HEK293T (cell line): Measurements from ENCODE around the gene SERBP1.
"Not testable (repeated sequence)": the region's sequence is repeated elsewhere in the genome, so short reads cannot be mapped to it uniquely, and the experiment has no call there.

ENCODE experiments used
- CTCF ChIA-PET: fragments of 350-600 bp; formaldehyde crosslinking; extraction: SDS; loops from one replicate; lab custom pipeline; 2021; ENCODE audit warnings: antibody characterized with exemption, inconsistent platforms; lab: Yijun Ruan, JAX
- POLR2A ChIA-PET: fragments of 350-600 bp; formaldehyde crosslinking; extraction: SDS; loops from one replicate; lab custom pipeline; 2020; ENCODE audit warnings: antibody characterized with exemption, inconsistent platforms; lab: Yijun Ruan, JAX
- DNase-seq: peaks from one replicate; pipeline ENCODE4 v3.0.0; 2012; ENCODE audit warnings: mixed read lengths; ENCODE audit errors: extremely low spot score
- ARNT ChIP-seq: fragments of 450-650 bp; IDR thresholded peaks from 2 replicates; pipeline ENCODE4 v1.6.1; 2017; ENCODE audit warnings: mild to moderate bottlenecking
- BHLHE40 ChIP-seq: fragments of 450-650 bp; IDR thresholded peaks from 2 replicates; pipeline ENCODE4 v1.6.1; 2016; ENCODE audit warnings: mild to moderate bottlenecking, moderate library complexity, borderline replicate concordance
- CTBP1 ChIP-seq: fragments of 450-650 bp; IDR thresholded peaks from 2 replicates; pipeline ENCODE4 v1.6.1; 2016; ENCODE audit warnings: borderline replicate concordance
- ELF4 ChIP-seq: fragments of 450-650 bp; IDR thresholded peaks from 2 replicates; pipeline ENCODE4 v1.6.1; 2017; ENCODE audit warnings: antibody characterized with exemption
- FOXA1 ChIP-seq: fragments of 450-650 bp; IDR thresholded peaks from 2 replicates; pipeline ENCODE4 v1.6.1; 2016; ENCODE audit warnings: mild to moderate bottlenecking
- FOXK2 ChIP-seq: fragments of 450-650 bp; IDR thresholded peaks from 2 replicates; pipeline ENCODE4 v1.6.1; 2016; ENCODE audit warnings: mild to moderate bottlenecking
- FOXM1 ChIP-seq: fragments of 450-650 bp; IDR thresholded peaks from 2 replicates; pipeline ENCODE4 v1.6.1; 2017; ENCODE audit warnings: mild to moderate bottlenecking, borderline replicate concordance
- HDGF ChIP-seq: fragments of 450-650 bp; IDR thresholded peaks from 2 replicates; pipeline ENCODE4 v1.6.1; 2017; ENCODE audit warnings: antibody characterized with exemption, borderline replicate concordance
- L3MBTL2 ChIP-seq: fragments of 450-650 bp; conservative IDR thresholded peaks from 2 replicates; pipeline ENCODE4 v1.6.1; 2016; ENCODE audit warnings: mild to moderate bottlenecking
- LEF1 ChIP-seq: fragments of 450-650 bp; IDR thresholded peaks from 2 replicates; pipeline ENCODE4 v1.6.1; 2017; ENCODE audit warnings: mild to moderate bottlenecking, borderline replicate concordance
- NFRKB ChIP-seq: fragments of 450-650 bp; IDR thresholded peaks from 2 replicates; pipeline ENCODE4 v1.6.1; 2016; ENCODE audit warnings: mild to moderate bottlenecking, moderate library complexity
- SP1 ChIP-seq: fragments of 450-650 bp; IDR thresholded peaks from 2 replicates; pipeline ENCODE4 v1.6.1; 2017
- SUZ12 ChIP-seq: fragments of 450-650 bp; IDR thresholded peaks from 2 replicates; pipeline ENCODE4 v1.6.1; 2016; ENCODE audit warnings: mild to moderate bottlenecking
- TARDBP ChIP-seq: fragments of 450-650 bp; IDR thresholded peaks from 2 replicates; pipeline ENCODE4 v1.6.1; 2016
- ZNF384 ChIP-seq: fragments of 450-650 bp; IDR thresholded peaks from 2 replicates; pipeline ENCODE4 v1.6.1; 2016
- TF ChIP-seq, protein P1 (sequence below): fragments of 450-650 bp; IDR thresholded peaks from 2 replicates; pipeline ENCODE4 v1.6.1; 2016

The SERBP1 gene

DNA sequence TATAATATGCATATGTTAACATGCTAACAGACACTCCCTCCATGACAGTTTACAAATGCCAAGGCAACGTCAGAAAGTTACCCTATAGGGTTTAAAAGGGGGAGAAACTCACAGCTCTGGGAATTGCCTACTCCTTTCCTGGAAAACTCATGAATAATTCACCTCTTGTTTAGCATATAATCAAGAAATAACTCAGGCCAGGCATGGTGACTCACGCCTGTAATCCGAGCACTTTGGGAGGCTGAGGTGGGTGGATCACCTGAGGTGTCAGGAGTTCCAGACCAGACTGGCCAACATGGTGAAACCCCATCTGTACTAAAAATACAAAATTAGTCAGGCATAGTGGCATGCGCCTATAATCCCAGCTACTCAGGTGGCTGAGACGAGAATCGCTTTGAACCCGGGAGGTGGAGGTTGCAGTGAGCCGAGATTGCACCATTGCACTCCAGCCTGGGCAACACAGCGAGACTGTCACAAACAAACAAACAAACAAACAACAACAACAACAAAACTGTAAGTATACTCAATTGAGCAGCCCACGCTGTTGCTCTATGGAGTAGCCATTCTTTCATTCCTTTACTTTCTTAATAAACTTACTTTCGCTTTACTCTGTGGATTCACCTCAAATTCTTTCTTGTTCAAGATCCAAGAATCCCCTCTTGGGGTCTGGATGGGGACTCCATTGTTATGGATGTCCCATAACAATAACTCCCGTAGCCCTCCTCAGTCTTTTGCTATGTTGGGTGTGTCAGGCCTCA lies 30.0 kb downstream of the SERBP1 start:
- peak; percentile 38; the same call in 1 of the 2 replicates for TF ChIP-seq BHLHE40
- DNase-seq, POLR2A ChIA-PET, CTCF ChIA-PET: not testable (repeated sequence)

DNA sequence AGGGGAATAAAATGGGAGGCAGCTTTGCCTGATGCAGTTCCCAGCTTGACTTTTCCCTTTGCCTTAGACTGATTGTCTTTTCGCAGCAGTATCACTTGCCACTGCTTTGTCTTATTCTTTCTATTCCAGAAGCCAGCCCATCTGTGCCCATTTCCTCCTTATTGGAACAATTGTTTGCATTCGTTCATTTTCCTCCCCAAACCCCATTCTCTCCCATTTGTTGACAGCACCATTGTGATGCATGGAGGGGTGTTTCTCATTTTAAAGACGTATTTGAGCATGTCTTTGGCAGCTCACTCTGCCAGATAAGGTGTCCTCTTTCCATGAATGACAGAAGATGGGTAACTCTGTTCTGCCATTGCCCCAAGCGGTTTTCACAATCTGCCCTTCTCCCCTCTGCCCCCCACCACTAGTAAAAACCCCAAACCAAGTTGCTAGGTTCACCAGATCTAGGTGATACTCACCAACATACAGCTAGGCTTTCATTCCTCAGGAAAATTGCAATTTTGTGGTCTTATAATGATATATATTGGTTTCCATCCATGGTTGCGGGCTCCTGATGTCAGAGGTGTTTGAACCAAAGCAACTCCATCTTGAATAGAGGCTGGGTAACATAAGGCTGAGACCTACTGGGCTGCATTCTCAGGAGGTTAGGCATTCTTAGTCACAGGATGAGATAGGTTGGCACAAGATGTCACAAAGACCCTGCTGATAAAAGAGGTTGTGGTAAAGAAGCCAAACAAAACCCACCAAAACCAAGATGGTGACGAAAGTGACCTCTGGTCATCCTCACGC lies 30.8 kb downstream of the SERBP1 start:
- CTCF ChIA-PET: interaction anchor here (0.5 kb wide), 1 partner anchor 25 kb away, joined by 3 read pairs; no protein-coding TSS in a partner anchor
- DNase-seq: no peak
- POLR2A ChIA-PET: no interaction called here
- TF ChIP-seq SUZ12 (no peak), TARDBP (no peak), SP1 (no peak), HDGF (no peak), ELF4 (no peak), FOXM1 (no peak), FOXK2 (no peak), LEF1 (no peak), FOXA1 (no peak), L3MBTL2 (no peak), NFRKB (no peak), CTBP1 (no peak), ARNT (no peak), BHLHE40 (no peak), ZNF384 (no peak)
- TF ChIP-seq, protein P1, sequence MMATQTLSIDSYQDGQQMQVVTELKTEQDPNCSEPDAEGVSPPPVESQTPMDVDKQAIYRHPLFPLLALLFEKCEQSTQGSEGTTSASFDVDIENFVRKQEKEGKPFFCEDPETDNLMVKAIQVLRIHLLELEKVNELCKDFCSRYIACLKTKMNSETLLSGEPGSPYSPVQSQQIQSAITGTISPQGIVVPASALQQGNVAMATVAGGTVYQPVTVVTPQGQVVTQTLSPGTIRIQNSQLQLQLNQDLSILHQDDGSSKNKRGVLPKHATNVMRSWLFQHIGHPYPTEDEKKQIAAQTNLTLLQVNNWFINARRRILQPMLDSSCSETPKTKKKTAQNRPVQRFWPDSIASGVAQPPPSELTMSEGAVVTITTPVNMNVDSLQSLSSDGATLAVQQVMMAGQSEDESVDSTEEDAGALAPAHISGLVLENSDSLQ: no peak

DNA sequence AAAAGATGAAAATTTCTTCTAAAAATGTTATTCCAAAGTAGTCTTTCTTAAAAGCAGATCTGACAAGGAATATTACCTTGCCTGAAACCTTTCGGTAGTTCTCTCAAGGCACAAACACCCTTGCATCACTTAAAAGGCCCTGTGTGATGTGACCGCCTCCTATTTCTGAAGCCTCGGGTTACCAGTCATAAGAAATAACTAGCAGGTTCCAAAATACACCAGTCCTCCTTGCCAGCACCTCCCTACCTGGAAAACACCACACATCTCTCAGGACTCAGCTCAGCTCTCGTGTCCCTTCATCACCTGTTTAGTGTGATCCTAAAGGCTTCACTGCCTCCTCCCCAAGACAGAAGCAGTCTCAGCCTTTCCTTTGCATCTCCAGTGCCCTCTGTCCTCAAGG lies 35.7 kb downstream of the SERBP1 start:
- POLR2A ChIA-PET: no interaction called here
- no peak for DNase-seq
- CTCF ChIA-PET: no interaction called here
- TF ChIP-seq FOXA1 (no peak), ELF4 (no peak), ZNF384 (no peak)

- DNase-seq: no peak
- TF ChIP-seq ARNT (no peak), CTBP1 (no peak), FOXM1 (no peak), SUZ12 (no peak), FOXK2 (no peak), TARDBP (no peak), LEF1 (no peak), ZNF384 (no peak), ELF4 (no peak)
- TF ChIP-seq, protein P1: no peak
- CTCF ChIA-PET: no interaction called here
- POLR2A ChIA-PET: interaction anchor here (1.3 kb wide), 1 partner anchor 36 kb away, joined by 3 read pairs; the partner anchor contains the start of gene SERBP1
Observed at GRCh38 chr1:67393737-67394136, 36.5 kb downstream of the SERBP1 start.

DNA sequence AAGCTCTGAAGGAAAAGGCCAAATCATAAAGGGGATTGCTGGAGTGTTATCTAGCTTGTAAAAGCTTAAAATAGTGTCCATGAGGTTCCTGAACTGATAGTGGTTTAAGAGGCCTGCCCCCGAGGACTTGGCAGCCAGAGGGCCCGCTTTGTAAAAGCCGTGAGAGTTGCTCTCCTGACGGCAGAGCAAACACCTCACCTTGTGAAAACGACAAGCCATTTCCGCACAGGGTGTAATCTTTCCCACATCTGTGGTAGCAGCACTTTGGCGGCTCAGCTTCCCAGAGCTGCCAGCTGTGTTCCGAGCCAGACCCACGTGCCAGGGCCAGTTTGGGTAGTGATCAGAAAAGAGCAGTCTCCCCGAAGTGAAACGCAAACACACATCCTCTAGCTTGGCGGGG lies 37.0 kb downstream of the SERBP1 start:
- ChIA-PET POLR2A (interaction anchor here (1.3 kb wide), 1 partner anchor 37 kb away, joined by 3 read pairs; the partner anchor contains the start of gene SERBP1), CTCF (interaction anchor here (0.6 kb wide), 1 partner anchor 60 kb away, joined by 3 read pairs; no protein-coding TSS in a partner anchor)

More for the DNA sequence above, 37.0 kb downstream of the SERBP1 start:
- DNase-seq: no peak
- TF ChIP-seq SUZ12 (no peak), ARNT (no peak), TARDBP (no peak), FOXK2 (no peak), L3MBTL2 (no peak), CTBP1 (no peak), HDGF (no peak), NFRKB (no peak), FOXA1 (no peak), SP1 (no peak)
- TF ChIP-seq, protein P1: no peak
